HL-60/S4 (cell line): ENCODE data around the gene ESPL1.

Experiments
- in situ Hi-C: fragments of 300-500 bp; cut with MboI; formaldehyde crosslinking; loops from 2 replicates; pipeline ENCODE4 v1.14.3; 2022; ENCODE audit warnings: low sequenced_read_pairs

ESPL1 gene

GRCh38 chr12:53230108-53230845, 37.8 kb upstream of the ESPL1 start:
- in situ Hi-C loops: no loop called here

- in situ Hi-C loops: no loop called here
Measured at GRCh38 chr12:53231671-53231920, 36.5 kb upstream of the ESPL1 start.

- in situ Hi-C loops: no loop called here
Measured at GRCh38 chr12:53231921-53232645, 36.0 kb upstream of the ESPL1 start, which contains the start of gene RARG. RARG (minus strand) TSS chr12:53232209; CDS start chr12:53227545, 4,664 bp downstream.

- in situ Hi-C loops: no loop called here
Measured at GRCh38 chr12:53232646-53233461, 35.2 kb upstream of the ESPL1 start.

- in situ Hi-C loops: no loop called here
Measured at GRCh38 chr12:53233671-53234121, 34.4 kb upstream of the ESPL1 start.

- in situ Hi-C loops: no loop called here
Measured at GRCh38 chr12:53234271-53234914, 33.7 kb upstream of the ESPL1 start.

GRCh38 chr12:53235164-53235563, 32.9 kb upstream of the ESPL1 start:
- in situ Hi-C loops: no loop called here

- in situ Hi-C loops: no loop called here
Measured at GRCh38 chr12:53235742-53236442, 32.2 kb upstream of the ESPL1 start.

- in situ Hi-C loops: no loop called here
Measured at GRCh38 chr12:53236443-53237111, 31.5 kb upstream of the ESPL1 start.

GRCh38 chr12:53239643-53240258, 28.3 kb upstream of the ESPL1 start:
- in situ Hi-C loops: no loop called here

GRCh38 chr12:53241623-53242412, 26.3 kb upstream of the ESPL1 start:
- in situ Hi-C loops: no loop called here

- in situ Hi-C loops: no loop called here
Measured at GRCh38 chr12:53244337-53244736, 23.8 kb upstream of the ESPL1 start.

GRCh38 chr12:53245286-53245685, 22.8 kb upstream of the ESPL1 start:
- in situ Hi-C loops: no loop called here

- in situ Hi-C loops: no loop called here
Measured at GRCh38 chr12:53251477-53252348, 16.4 kb upstream of the ESPL1 start.

GRCh38 chr12:53252349-53252916, 15.7 kb upstream of the ESPL1 start:
- in situ Hi-C loops: no loop called here

GRCh38 chr12:53253298-53253697, 14.8 kb upstream of the ESPL1 start:
- in situ Hi-C loops: no loop called here

GRCh38 chr12:53254816-53255545, 13.1 kb upstream of the ESPL1 start:
- in situ Hi-C loops: no loop called here
